NB4 (cell line): Measurements from ENCODE around the gene RREB1.

Experiments
- MYC ChIP-seq: IDR thresholded peaks from 2 replicates; pipeline ENCODE4 v1.6.1; 2011; ENCODE audit warnings: low read depth, low read length
- POLR2A ChIP-seq: IDR thresholded peaks from 2 replicates; pipeline ENCODE4 v1.6.1; 2011; ENCODE audit warnings: mild to moderate bottlenecking; ENCODE audit not compliant: insufficient read length; ENCODE audit errors: extremely low read depth
- TF ChIP-seq, protein P1 (sequence below): IDR thresholded peaks from one replicate; pipeline ENCODE4 v1.5.1; 2012; ENCODE audit warnings: low read depth, low read length
- TF ChIP-seq, protein P2 (sequence below): IDR thresholded peaks from 2 replicates; pipeline ENCODE4 v1.6.1; 2011; ENCODE audit warnings: low read depth, low read length

DNA sequence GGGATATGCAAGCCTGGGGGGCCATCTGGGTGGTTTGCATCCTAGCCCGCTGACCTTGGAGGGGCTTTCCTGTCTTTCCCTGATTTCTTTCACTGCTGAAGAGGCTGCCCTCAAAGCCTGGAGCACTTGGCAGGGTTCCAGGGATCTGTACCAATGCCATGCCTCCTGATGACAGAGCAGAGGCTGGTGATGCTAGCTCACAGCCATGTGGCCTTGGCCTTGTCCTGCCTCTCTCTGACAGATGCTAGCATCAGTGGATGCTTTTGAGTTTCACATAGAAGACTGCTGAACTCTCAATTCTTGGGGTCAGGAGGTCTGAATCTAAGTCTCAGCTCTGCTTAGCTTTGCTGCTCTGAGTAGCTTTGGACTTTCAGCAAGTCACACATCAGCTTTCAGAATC, 21.9 kb upstream of the RREB1 start:
- TF ChIP-seq, protein P1, sequence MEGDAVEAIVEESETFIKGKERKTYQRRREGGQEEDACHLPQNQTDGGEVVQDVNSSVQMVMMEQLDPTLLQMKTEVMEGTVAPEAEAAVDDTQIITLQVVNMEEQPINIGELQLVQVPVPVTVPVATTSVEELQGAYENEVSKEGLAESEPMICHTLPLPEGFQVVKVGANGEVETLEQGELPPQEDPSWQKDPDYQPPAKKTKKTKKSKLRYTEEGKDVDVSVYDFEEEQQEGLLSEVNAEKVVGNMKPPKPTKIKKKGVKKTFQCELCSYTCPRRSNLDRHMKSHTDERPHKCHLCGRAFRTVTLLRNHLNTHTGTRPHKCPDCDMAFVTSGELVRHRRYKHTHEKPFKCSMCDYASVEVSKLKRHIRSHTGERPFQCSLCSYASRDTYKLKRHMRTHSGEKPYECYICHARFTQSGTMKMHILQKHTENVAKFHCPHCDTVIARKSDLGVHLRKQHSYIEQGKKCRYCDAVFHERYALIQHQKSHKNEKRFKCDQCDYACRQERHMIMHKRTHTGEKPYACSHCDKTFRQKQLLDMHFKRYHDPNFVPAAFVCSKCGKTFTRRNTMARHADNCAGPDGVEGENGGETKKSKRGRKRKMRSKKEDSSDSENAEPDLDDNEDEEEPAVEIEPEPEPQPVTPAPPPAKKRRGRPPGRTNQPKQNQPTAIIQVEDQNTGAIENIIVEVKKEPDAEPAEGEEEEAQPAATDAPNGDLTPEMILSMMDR, result no peak
- TF ChIP-seq POLR2A (no peak), MYC (no peak)
- TF ChIP-seq, protein P2, sequence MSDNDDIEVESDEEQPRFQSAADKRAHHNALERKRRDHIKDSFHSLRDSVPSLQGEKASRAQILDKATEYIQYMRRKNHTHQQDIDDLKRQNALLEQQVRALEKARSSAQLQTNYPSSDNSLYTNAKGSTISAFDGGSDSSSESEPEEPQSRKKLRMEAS, result no peak
